ENCODE results near the gene CLDND2.
A peak's percentile ranks its signal among the peaks of the same experiment; 100 is the strongest.

Gene CLDND2

GRCh38 chr19:51382004-51382403, 13.2 kb upstream of the CLDND2 start:
- no peak for DNase-seq

DNA sequence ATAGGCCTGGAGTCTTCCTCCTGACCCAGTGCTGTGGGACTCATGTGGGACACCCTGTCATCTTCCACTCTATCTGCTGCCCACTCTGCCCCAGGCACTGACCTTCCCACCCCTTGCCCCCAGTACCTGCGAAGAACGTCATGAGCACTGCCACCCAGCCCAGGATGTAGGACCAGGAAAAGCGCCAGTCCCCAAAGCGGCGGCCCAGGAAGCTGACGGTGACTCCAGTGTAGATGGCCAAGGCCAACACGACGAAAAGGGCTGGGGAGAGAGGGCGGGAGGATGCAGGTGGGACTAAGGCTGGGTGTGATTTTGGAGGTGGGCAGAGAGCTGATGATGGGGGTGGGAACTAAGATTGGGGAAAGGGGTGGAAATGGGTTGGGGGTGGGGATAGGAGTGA, 11.6 kb upstream of the CLDND2 start:
- DNase-seq, result no peak

DNA sequence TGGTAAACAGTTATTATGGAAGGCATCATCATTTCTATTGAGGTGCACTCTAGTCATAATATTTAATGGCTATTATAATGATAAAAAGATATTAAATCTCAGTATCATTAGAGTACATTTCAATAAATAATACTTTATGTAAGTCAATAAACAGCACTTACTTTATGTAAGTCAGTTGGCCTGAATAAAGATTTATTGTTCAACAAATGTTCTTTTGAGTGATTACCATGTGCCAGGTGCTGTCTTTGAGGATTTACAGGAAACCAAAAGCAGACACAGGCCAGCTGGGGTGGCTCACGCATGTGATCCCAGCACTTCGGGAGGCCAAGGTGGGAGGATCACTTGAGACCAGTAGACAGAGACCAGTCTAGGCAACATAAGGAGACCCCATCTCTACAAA, 8.6 kb upstream of the CLDND2 start:
- no peak for DNase-seq

DNA sequence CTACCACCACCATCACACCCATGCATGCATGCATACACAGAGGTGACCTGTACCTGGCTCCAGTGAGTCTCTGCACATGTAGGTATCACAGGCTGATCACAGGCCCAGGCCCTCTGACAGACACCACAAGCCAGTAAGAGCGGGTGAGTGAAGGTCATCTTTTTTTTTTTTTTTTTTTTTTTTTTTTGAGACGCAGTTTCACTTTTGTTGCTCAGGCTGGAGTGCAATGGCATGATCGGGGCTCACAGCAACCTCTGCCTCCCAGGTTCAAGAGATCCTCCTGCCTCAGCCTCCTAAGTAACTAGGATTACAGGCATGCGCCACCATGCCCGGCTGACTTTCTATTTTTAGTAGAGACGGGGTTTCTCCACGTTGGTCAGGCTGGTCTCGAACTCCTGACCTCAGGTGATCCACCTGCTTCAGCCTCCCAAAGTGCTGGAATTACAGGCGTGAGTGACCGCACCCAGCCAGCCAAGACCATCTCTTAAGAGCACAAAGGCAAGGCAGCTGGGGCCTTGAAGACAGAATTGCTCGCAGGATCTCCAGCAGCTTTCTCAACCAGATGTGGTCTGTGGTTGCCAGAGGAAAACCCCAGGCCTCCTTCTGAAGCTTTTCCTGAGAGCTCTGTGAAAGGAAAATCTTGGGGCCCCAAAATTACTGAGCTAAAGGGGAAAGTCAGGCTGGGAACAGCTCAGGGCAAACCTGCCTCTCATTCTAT, 6.9 kb upstream of the CLDND2 start:
- no peak for DNase-seq

DNA sequence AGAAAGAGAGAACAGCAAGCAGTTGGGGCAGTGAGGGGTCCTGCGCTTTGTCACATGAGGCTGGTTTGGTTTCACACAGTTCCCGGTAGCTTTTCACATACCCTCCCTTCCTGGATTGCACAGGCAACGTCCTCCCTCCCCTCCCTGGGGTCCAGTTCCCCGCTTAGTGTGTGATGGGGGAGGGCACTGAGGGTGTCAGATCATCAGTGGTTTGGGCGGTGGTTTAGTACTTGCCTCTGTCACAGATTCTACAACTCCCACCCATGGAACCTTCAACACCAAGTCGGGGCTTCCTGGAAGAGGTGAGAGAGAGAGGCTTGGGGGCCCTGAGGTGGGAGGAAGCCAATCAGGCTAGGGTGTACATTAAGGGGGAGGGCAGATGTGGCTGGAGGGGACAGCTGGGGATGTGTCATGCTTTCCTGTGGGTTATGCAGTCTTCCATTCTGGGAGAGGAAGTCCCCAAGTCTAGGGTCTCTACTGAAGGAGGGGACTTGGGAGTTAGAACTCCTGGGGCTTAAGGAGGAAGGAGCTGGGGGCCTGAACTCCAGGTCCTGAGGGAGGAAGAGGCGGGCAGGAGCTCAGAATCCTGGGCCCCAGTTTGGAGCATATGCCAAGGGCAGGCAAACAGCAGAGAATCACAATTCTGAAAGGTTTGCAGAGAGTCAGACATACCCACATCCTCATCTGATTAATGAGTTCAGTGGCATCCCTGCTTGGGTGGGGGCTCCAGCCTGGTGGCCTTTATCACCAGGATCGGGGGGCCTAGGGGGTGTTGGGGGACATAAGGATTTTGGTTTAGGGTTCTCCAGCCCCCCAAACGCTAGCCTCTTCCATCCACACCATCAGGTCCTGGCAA, 4.1 kb upstream of the CLDND2 start, which contains the start of gene NKG7:
Gene NKG7, minus strand, starts transcription at position 6 of the 856 bp plus-strand sequence. CDS start 119 bp downstream, outside the sequence.
- DNase-seq, result no peak

GRCh38 chr19:51372021-51372648, 3.3 kb upstream of the CLDND2 start:
- no peak for DNase-seq

- no peak for DNase-seq
Observed at GRCh38 chr19:51371186-51371690, 2.4 kb upstream of the CLDND2 start.

DNA sequence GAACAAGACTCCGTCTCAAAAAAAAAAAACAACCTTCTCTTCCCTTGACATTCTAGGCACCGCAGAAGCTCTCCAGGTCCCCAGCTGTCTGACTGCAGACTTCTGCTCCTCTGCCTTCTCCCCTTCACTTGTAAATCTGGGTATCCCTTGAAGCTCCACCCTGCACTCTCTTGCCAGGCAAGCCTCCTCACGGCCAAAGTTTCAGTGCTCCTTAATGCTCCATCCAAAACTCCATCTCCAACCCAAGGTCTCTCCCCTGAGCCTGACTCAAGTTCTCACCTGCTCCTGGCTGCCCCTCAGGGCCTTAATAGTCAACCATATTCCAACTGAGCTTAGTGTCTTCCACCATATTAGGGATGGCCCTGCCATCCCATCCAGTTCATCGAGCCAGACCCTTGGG, 1.4 kb upstream of the CLDND2 start:
- no peak for DNase-seq

- peak; percentile 50 to 99 (median 97) for DNase-seq
Observed at GRCh38 chr19:51367565-51368365, 1.0 kb downstream of the CLDND2 start.

- DNase-seq, result peak in 4 of 56 donors; percentile 55 to 72 (median 60)
Observed at GRCh38 chr19:51367255-51367564, 1.6 kb downstream of the CLDND2 start.

- peak; percentile 57 to 99 (median 96) for DNase-seq
Observed at GRCh38 chr19:51366389-51367254, 2.2 kb downstream of the CLDND2 start.

- no peak for DNase-seq
Observed at GRCh38 chr19:51365965-51366388, 2.8 kb downstream of the CLDND2 start, which contains the start of gene ETFB. Gene ETFB (minus strand): TSS chr19:51366388. CDS start chr19:51366326, 62 bp downstream.

GRCh38 chr19:51365211-51365964, 3.4 kb downstream of the CLDND2 start:
- peak in 18 of 56 donors; percentile 10 to 52 (median 26) for DNase-seq

DNA sequence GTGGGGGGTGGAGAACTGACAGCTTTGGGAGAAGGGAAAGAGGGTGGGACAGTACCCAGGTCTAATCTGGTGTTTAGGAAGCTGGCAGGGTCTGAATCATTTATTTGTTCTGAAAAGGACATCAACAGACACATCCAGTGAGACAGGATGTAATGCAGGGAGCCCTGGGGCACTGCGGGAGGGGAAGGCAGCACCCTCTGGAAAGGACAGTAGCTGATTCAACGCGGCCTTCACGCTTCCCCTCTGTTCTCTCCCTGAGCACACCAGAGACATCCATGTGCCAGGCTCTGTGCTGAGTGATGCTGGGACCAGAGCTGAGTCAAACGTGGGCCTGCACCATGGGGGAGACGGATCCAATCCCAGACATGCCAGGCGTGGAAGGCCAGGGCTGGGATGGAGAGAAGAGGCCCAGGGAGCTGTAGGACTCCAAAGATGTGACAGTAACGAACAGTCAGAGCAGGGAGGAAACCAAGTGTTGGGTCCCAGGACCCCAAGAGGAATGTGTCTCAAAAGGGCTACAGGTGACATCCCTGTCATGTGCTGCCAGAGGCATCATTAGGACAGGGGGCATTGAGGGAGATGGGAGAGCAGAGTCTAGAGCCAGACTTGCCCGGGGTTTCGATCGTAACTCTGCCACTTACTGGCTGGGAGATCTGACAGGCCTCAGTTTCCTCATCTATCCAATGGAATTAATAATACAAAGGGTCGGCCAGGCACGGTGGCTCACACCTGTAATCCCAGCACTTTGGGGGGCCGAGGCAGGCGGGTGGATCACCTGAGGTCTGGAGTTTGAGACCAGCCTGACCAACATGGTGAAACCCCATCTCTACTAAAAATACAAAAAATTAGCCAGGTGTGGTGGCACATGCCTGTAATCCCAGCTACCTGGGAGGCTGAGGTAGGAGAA, 4.3 kb downstream of the CLDND2 start:
- peak in 18 of 56 donors; percentile 6 to 55 (median 24) for DNase-seq

GRCh38 chr19:51361239-51361638, 7.6 kb downstream of the CLDND2 start:
- no peak for DNase-seq

DNA sequence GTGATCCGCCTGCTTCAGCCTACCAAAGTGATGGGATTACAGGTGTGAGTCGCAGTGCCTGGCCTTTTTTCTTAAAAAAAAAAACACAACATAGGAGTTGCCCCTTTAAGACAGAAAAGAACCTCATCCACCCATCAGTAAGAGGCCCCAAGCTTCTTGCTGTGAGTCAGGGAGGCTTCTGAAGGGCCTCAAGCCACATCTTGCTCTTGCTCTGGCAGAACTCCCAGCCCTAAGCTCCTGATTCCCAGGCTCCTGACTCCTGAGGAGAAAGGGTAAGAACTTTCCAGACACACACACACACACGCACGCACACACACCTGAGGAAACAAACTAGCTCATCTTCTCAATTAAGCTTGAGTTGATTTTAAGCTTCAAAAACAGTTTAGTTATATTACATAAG, 9.5 kb downstream of the CLDND2 start:
- DNase-seq, result peak in 2 of 56 donors; percentile 10 to 29

- no peak for DNase-seq
Observed at GRCh38 chr19:51357952-51358351, 10.9 kb downstream of the CLDND2 start.
